ENCODE measurements around the gene PRTN3. TPM values are rescaled to one million over a fixed set of nuclear protein-coding genes. Genes with fewer than 3 reads are reported as not detected.

The PRTN3 gene
- polyA plus RNA-seq, 4 donors: 0.65 to 2.7 (median 1.3) TPM

GRCh38 chr19:802498-803098, 38.2 kb upstream of the PRTN3 start:
- no peak for DNase-seq (ENCODE audit: low read depth in 4 of 4, low spot score in 2 of 4)

GRCh38 chr19:803099-803561, 37.7 kb upstream of the PRTN3 start:
- DNase-seq (ENCODE audit: low read depth in 4 of 4, low spot score in 2 of 4): no peak

GRCh38 chr19:803686-804418, 36.9 kb upstream of the PRTN3 start:
- DNase-seq (ENCODE audit: low read depth in 4 of 4, low spot score in 2 of 4): no peak

GRCh38 chr19:804419-805165, 36.2 kb upstream of the PRTN3 start:
- no peak for DNase-seq (ENCODE audit: low read depth in 4 of 4, low spot score in 2 of 4)

GRCh38 chr19:805166-805551, 35.6 kb upstream of the PRTN3 start:
- DNase-seq (ENCODE audit: low read depth in 4 of 4, low spot score in 2 of 4): no peak

- no peak for DNase-seq (ENCODE audit: low read depth in 4 of 4, low spot score in 2 of 4)
These were observed 34.9 kb upstream of the PRTN3 start for GRCh38 chr19:805600-806550.

- no peak for DNase-seq (ENCODE audit: low read depth in 4 of 4, low spot score in 2 of 4)
These were observed 33.9 kb upstream of the PRTN3 start for GRCh38 chr19:806815-807421.

GRCh38 chr19:807627-808422, 33.0 kb upstream of the PRTN3 start:
- no peak for DNase-seq (ENCODE audit: low read depth in 4 of 4, low spot score in 2 of 4)

- DNase-seq (ENCODE audit: low read depth in 4 of 4, low spot score in 2 of 4): no peak
These were observed 32.4 kb upstream of the PRTN3 start for GRCh38 chr19:808423-808775.

GRCh38 chr19:810077-810855, 30.5 kb upstream of the PRTN3 start:
- no peak for DNase-seq (ENCODE audit: low read depth in 4 of 4, low spot score in 2 of 4)

GRCh38 chr19:810883-811489, 29.8 kb upstream of the PRTN3 start:
- DNase-seq (ENCODE audit: low read depth in 4 of 4, low spot score in 2 of 4): no peak

- no peak for DNase-seq (ENCODE audit: low read depth in 4 of 4, low spot score in 2 of 4)
These were observed 29.2 kb upstream of the PRTN3 start for GRCh38 chr19:811506-812048.

- no peak for DNase-seq (ENCODE audit: low read depth in 4 of 4, low spot score in 2 of 4)
These were observed 28.6 kb upstream of the PRTN3 start for GRCh38 chr19:812049-812746.

- no peak for DNase-seq (ENCODE audit: low read depth in 4 of 4, low spot score in 2 of 4)
These were observed 28.0 kb upstream of the PRTN3 start for GRCh38 chr19:812747-813218.

- DNase-seq (ENCODE audit: low read depth in 4 of 4, low spot score in 2 of 4): no peak
These were observed 27.3 kb upstream of the PRTN3 start for GRCh38 chr19:813219-814151.

Measured in left renal cortex interstitium (tissue), 4 donors.